ENCODE data around the gene PDE3B. TPM values are rescaled to one million over a fixed set of nuclear protein-coding genes. Genes with fewer than 3 reads are reported as not detected.
"Not testable (repeated sequence)": the region's sequence is repeated elsewhere in the genome, so short reads cannot be mapped to it uniquely, and the experiment has no call there.

Gene PDE3B
- total RNA-seq, 3 donors from 2014 or later (not counting 1 experiment from before 2014, with no cell fraction given) = 18.2 to 42.3 (median 34.5) TPM

DNA sequence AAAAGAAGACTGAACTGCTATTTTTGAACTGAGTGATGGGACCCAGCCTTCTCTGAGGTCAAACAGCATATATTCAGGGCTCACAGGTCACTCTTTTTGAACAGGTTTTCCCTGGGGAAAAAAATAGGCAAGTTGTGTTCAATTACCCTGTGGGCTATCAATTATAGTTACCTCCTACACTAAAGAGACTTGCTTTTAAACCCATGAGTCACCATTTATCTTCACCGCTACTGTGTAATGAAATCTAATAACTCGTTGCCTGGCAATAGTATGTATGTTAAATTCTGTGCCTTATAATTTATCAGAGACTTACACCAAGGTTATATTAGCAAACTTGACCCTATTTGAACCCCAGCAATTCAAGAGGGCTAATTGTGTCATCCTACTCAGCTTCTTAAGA, 149.9 kb downstream of the PDE3B start:
- intact Hi-C loops (cut with micrococcal nuclease) = loop anchor here (10.0 kb wide), 1 partner anchor 211 kb away; no protein-coding TSS in a partner anchor
- Histone ChIP-seq H3K27ac (ENCODE audit: low read length) (no peak overlapping the region), H3K36me3 (ENCODE audit: control insufficient read depth, insufficient read depth, low read length) (no peaks in the 10 kb centered on the region), H3K27me3 (ENCODE audit: control insufficient read depth, insufficient read depth, low read length) (no peaks in the 10 kb centered on the region), H3K9me3 (ENCODE audit: control insufficient read depth, insufficient read depth, low read length) (no peaks in the 10 kb centered on the region), H3K4me1 (ENCODE audit: control insufficient read depth, insufficient read depth, low read length) (no peaks in the 10 kb centered on the region), H3K4me3 (ENCODE audit: low read length) (no peak overlapping the region)
- ATAC-seq (no peak), DNase-seq (no peak)
- Mint-ChIP-seq H3K4me1 (no peaks in the 10 kb centered on the region), H3K27ac (no peak overlapping the region), H3K27me3 (ENCODE audit: low read depth in 2 of 2) (no peaks in the 10 kb centered on the region), H3K4me3 (no peak overlapping the region), H3K36me3 (no peaks in the 10 kb centered on the region), H3K9me3 (no peaks in the 10 kb centered on the region)
- no CpG with 5 or more reads among the region's 2 CpGs for WGBS (ENCODE audit: insufficient coverage)
- TF ChIP-seq, protein P1, sequence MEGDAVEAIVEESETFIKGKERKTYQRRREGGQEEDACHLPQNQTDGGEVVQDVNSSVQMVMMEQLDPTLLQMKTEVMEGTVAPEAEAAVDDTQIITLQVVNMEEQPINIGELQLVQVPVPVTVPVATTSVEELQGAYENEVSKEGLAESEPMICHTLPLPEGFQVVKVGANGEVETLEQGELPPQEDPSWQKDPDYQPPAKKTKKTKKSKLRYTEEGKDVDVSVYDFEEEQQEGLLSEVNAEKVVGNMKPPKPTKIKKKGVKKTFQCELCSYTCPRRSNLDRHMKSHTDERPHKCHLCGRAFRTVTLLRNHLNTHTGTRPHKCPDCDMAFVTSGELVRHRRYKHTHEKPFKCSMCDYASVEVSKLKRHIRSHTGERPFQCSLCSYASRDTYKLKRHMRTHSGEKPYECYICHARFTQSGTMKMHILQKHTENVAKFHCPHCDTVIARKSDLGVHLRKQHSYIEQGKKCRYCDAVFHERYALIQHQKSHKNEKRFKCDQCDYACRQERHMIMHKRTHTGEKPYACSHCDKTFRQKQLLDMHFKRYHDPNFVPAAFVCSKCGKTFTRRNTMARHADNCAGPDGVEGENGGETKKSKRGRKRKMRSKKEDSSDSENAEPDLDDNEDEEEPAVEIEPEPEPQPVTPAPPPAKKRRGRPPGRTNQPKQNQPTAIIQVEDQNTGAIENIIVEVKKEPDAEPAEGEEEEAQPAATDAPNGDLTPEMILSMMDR (IDR thresholded peaks at IDR 0.05) = no peak

DNA sequence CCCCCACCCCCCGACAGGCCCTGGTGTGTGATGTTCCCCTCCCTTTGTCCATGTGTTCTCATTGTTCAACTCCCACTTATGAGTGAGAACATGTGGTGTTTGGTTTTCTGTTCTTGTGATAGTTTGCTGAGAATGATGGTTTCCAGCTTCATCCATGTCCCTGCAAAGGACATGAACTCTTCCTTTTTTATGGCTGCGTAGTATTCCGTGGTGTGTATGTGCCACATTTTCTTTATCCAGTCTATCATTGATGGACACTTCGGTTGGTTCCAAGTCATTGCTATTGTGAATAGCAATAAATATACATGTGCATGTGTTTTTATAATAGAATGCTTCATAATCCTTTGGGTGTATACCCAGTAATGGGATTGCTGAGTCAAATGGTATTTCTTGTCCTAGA, 152.4 kb downstream of the PDE3B start:
- not testable (repeated sequence) for H3K4me3 Mint-ChIP-seq; H3K27ac ChIP-seq (ENCODE audit: low read length); H3K9me3 Mint-ChIP-seq; H3K4me3 ChIP-seq (ENCODE audit: low read length); H3K4me1 Mint-ChIP-seq; H3K36me3 Mint-ChIP-seq; H3K27ac Mint-ChIP-seq; H3K9me3 ChIP-seq (ENCODE audit: control insufficient read depth, insufficient read depth, low read length); H3K4me1 ChIP-seq (ENCODE audit: control insufficient read depth, insufficient read depth, low read length); ATAC-seq; H3K27me3 Mint-ChIP-seq (ENCODE audit: low read depth in 2 of 2); H3K36me3 ChIP-seq (ENCODE audit: control insufficient read depth, insufficient read depth, low read length); H3K27me3 ChIP-seq (ENCODE audit: control insufficient read depth, insufficient read depth, low read length); DNase-seq
- 100% methylated on average over 3 of the region's 4 CpGs for WGBS (ENCODE audit: insufficient coverage)
- intact Hi-C loops (cut with micrococcal nuclease) = loop anchor here (10.0 kb wide), 1 partner anchor 209 kb away; no protein-coding TSS in a partner anchor

DNA sequence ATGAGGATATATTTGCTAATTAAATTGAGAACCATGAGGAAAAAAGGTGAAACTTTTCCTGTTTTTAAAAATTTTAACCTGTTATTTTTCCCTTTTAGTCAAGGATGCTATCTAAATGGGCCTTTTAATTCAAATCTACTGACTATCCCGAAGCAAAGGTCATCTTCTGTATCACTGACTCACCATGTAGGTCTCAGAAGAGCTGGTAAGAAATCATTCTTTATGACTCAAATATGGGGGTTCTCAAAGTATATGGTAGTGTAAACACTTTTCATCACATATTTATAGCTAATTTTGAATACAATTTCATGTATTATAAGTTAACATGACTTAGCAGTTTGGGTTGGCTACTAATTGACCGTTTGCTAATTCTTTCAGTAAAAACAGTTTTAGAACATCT, 160.2 kb downstream of the PDE3B start:
- no CpG with 5 or more reads among the region's 2 CpGs for WGBS (ENCODE audit: insufficient coverage)
- Mint-ChIP-seq H3K4me1 (peaks cover 0 to 9% of the 10 kb centered on the region in 2 donors), H3K27ac (no peak overlapping the region)

DNA sequence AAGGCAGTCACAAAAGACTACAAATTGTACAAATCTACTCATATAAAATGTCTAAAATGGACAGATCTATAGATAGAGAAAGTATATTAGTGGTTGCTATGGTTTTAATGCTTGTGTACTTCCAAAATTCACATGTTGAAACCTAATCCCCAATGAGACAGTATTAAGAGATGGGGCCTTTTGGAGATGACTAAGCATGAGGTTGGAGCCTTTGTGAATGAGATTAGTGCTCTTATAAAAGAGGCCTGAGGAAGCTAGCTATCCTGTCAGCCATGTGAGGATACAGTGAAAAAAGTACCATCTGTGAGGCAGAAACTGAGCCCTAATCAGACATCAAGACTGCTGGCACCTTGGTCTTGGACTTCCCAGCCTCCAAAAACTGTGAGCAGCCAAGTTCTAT, 165.9 kb downstream of the PDE3B start:
- no peaks in the 10 kb centered on the region for H3K27me3 Mint-ChIP-seq (ENCODE audit: low read depth in 2 of 2)
- DNase-seq (no peak), ATAC-seq (peak in 1 of 3 donors; percentile 26)
- H3K36me3 Mint-ChIP-seq = no peaks in the 10 kb centered on the region
- no peaks in the 10 kb centered on the region for H3K4me1 ChIP-seq (ENCODE audit: control insufficient read depth, insufficient read depth, low read length)
- H3K4me3 Mint-ChIP-seq = no peak overlapping the region
- no peak overlapping the region for H3K27ac Mint-ChIP-seq
- no peak overlapping the region for H3K4me3 ChIP-seq (ENCODE audit: low read length)
- H3K4me1 Mint-ChIP-seq = no peaks in the 10 kb centered on the region
- intact Hi-C loops (cut with micrococcal nuclease) = no loop called here
- no peaks in the 10 kb centered on the region for H3K27me3 ChIP-seq (ENCODE audit: control insufficient read depth, insufficient read depth, low read length)
- TF ChIP-seq, protein P1 (IDR thresholded peaks at IDR 0.05) = no peak
- H3K9me3 Mint-ChIP-seq = peaks cover 0 to 2% of the 10 kb centered on the region in 2 donors
- peaks cover 3% of the 10 kb centered on the region for H3K36me3 ChIP-seq (ENCODE audit: control insufficient read depth, insufficient read depth, low read length)
- H3K9me3 ChIP-seq (ENCODE audit: control insufficient read depth, insufficient read depth, low read length) = no peaks in the 10 kb centered on the region
- H3K27ac ChIP-seq (ENCODE audit: low read length) = no peak overlapping the region

More for the DNA sequence above, 160.2 kb downstream of the PDE3B start:
- TF ChIP-seq, protein P1 (IDR thresholded peaks at IDR 0.05) = no peak
- Mint-ChIP-seq H3K9me3 (peaks cover 0 to 2% of the 10 kb centered on the region in 2 donors), H3K36me3 (no peaks in the 10 kb centered on the region), H3K27me3 (ENCODE audit: low read depth in 2 of 2) (no peaks in the 10 kb centered on the region), H3K4me3 (no peak overlapping the region)
- no peak for DNase-seq
- no peaks in the 10 kb centered on the region for H3K4me1 ChIP-seq (ENCODE audit: control insufficient read depth, insufficient read depth, low read length)
- H3K4me3 ChIP-seq (ENCODE audit: low read length) = no peak overlapping the region
- no peak for ATAC-seq
- H3K36me3 ChIP-seq (ENCODE audit: control insufficient read depth, insufficient read depth, low read length) = peaks cover 3% of the 10 kb centered on the region
- no peaks in the 10 kb centered on the region for H3K9me3 ChIP-seq (ENCODE audit: control insufficient read depth, insufficient read depth, low read length)
- no peaks in the 10 kb centered on the region for H3K27me3 ChIP-seq (ENCODE audit: control insufficient read depth, insufficient read depth, low read length)
- intact Hi-C loops (cut with micrococcal nuclease) = no loop called here
- no peak overlapping the region for H3K27ac ChIP-seq (ENCODE audit: low read length)

Measured in natural killer cell (primary cell).